GM21717 (cell line): ENCODE measurements around the gene CNGB1.

Source experiments
- ATAC-seq: cut with Tn5 transposase; IDR thresholded peaks from one replicate; pipeline ENCODE4 v1.9.1; 2021; ENCODE audit warnings: mild to moderate bottlenecking, moderate library complexity; ENCODE audit not compliant: unreplicated experiment

CNGB1 gene

DNA sequence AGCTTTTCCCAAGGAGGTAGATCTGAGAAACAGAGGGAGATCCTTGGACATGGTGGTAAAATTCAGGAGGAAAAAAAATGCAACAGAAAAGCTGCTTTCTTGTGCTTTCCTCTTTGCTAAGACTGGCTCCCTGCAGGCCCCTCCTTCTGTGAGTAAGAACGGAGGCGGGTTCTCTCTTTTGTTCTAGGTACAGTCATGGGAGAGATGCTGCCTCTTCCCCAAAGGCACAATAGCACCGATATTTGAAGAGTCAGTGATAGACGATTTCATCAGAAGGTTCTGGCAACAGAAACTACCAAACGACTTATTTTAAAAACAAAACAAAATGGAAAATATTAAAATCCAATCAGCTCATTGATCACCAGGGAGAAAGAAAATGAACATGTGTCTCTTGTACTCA lies 136.0 kb downstream of the CNGB1 start:
- no peak for ATAC-seq
